ENCODE measurements around the gene TCF25.
"Not testable (repeated sequence)": the region's sequence is repeated elsewhere in the genome, so short reads cannot be mapped to it uniquely, and the experiment has no call there.

Gene TCF25

GRCh38 chr16:89921131-89921701 is 47.8 kb downstream of the TCF25 start:
- TF ChIP-seq GATA1 (IDR thresholded peaks at IDR 0.05; ENCODE audit: low read depth, low read length): no peak
- no peak for TF ChIP-seq POLR2A (IDR thresholded peaks at IDR 0.05; ENCODE audit: low read length)
- no peak for DNase-seq

- peak in 1 of 2 experiments; percentile 44 for DNase-seq
- TF ChIP-seq POLR2A (IDR thresholded peaks at IDR 0.05; ENCODE audit: low read length) (no peak), GATA1 (IDR thresholded peaks at IDR 0.05; ENCODE audit: low read depth, low read length) (no peak)
These were observed 48.5 kb downstream of the TCF25 start for GRCh38 chr16:89921702-89922476.

- DNase-seq: peak; percentile 34 to 49
- TF ChIP-seq POLR2A (IDR thresholded peaks at IDR 0.05; ENCODE audit: low read length): no peak
- TF ChIP-seq GATA1 (IDR thresholded peaks at IDR 0.05; ENCODE audit: low read depth, low read length): no peak
These were observed 49.1 kb downstream of the TCF25 start for GRCh38 chr16:89922477-89922883.

- TF ChIP-seq GATA1 (IDR thresholded peaks at IDR 0.05; ENCODE audit: low read depth, low read length) (no peak), POLR2A (IDR thresholded peaks at IDR 0.05; ENCODE audit: low read length) (no peak)
- peak; percentile 70 to 83 for DNase-seq
These were observed 49.7 kb downstream of the TCF25 start, which contains the start of gene TUBB3 for GRCh38 chr16:89922884-89923639. Gene TUBB3 (plus strand): TSS chr16:89923342. CDS start chr16:89923402, 60 bp downstream.

- TF ChIP-seq GATA1 (IDR thresholded peaks at IDR 0.05; ENCODE audit: low read depth, low read length): no peak
- TF ChIP-seq POLR2A (IDR thresholded peaks at IDR 0.05; ENCODE audit: low read length): no peak
- DNase-seq: no peak
These were observed 50.4 kb downstream of the TCF25 start for GRCh38 chr16:89923640-89924296.

GRCh38 chr16:89924297-89924924 is 51.0 kb downstream of the TCF25 start:
- DNase-seq: peak; percentile 48 to 57
- no peak for TF ChIP-seq POLR2A (IDR thresholded peaks at IDR 0.05; ENCODE audit: low read length)
- TF ChIP-seq GATA1 (IDR thresholded peaks at IDR 0.05; ENCODE audit: low read depth, low read length): no peak

- DNase-seq: no peak
- TF ChIP-seq POLR2A (IDR thresholded peaks at IDR 0.05; ENCODE audit: low read length) (no peak), GATA1 (IDR thresholded peaks at IDR 0.05; ENCODE audit: low read depth, low read length) (no peak)
These were observed 51.5 kb downstream of the TCF25 start for GRCh38 chr16:89924925-89925307.

- DNase-seq: no peak
- no peak for TF ChIP-seq GATA1 (IDR thresholded peaks at IDR 0.05; ENCODE audit: low read depth, low read length)
- TF ChIP-seq POLR2A (IDR thresholded peaks at IDR 0.05; ENCODE audit: low read length): no peak
These were observed 52.2 kb downstream of the TCF25 start for GRCh38 chr16:89925596-89926079.

- TF ChIP-seq POLR2A (IDR thresholded peaks at IDR 0.05; ENCODE audit: low read length) (no peak), GATA1 (IDR thresholded peaks at IDR 0.05; ENCODE audit: low read depth, low read length) (no peak)
- no peak for DNase-seq
These were observed 58.0 kb downstream of the TCF25 start for GRCh38 chr16:89931305-89931896.

GRCh38 chr16:89931964-89932363 is 58.6 kb downstream of the TCF25 start:
- TF ChIP-seq GATA1 (IDR thresholded peaks at IDR 0.05; ENCODE audit: low read depth, low read length): no peak
- DNase-seq: no peak

GRCh38 chr16:89934019-89934418 is 60.6 kb downstream of the TCF25 start:
- DNase-seq: not testable (repeated sequence)

GRCh38 chr16:89934611-89935553 is 61.5 kb downstream of the TCF25 start:
- TF ChIP-seq GATA1 (IDR thresholded peaks at IDR 0.05; ENCODE audit: low read depth, low read length) (no peak), POLR2A (IDR thresholded peaks at IDR 0.05; ENCODE audit: low read length) (no peak)
- DNase-seq: no peak

- not testable (repeated sequence) for DNase-seq
These were observed 62.2 kb downstream of the TCF25 start for GRCh38 chr16:89935620-89936019.

All from erythroblast (primary cell).